T-helper 1 cell treated with Interleukin-12 subunit alpha and Interleukin-12 subunit beta and Interleukin-4 antibody, amounts not matched to agents 30 μg/mL and 1 μg/mL, for 36 hours (primary cell): ENCODE results near the gene GPX3.

Experiments used
- H3K27ac Mint-ChIP-seq: one replicate; pipeline ENCODE4 v1.8.0; 2021; ENCODE audit warnings: mild to moderate bottlenecking, mixed read lengths
- H3K27me3 Mint-ChIP-seq: one replicate; pipeline ENCODE4 v1.8.0; 2021; ENCODE audit warnings: low read depth, mixed read lengths
- H3K36me3 Mint-ChIP-seq: one replicate; pipeline ENCODE4 v1.8.0; 2021; ENCODE audit warnings: low read depth, mixed read lengths
- H3K4me1 Mint-ChIP-seq: one replicate; pipeline ENCODE4 v1.8.0; 2021; ENCODE audit warnings: low read depth, mixed read lengths
- H3K4me3 Mint-ChIP-seq: one replicate; pipeline ENCODE4 v1.8.0; 2021; ENCODE audit warnings: mild to moderate bottlenecking, moderate library complexity, mixed read lengths
- H3K9me3 Mint-ChIP-seq: one replicate; pipeline ENCODE4 v1.8.0; 2021; ENCODE audit warnings: mixed read lengths

Gene GPX3

GRCh38 chr5:151051931-151052608 is 31.7 kb downstream of the GPX3 start:
- Mint-ChIP-seq H3K27me3 (no peaks in the 10 kb centered on the region), H3K36me3 (peaks cover 53% of the 10 kb centered on the region), H3K27ac (peak overlapping the region; percentile 66)

GRCh38 chr5:151052836-151053235 is 32.4 kb downstream of the GPX3 start:
- Mint-ChIP-seq H3K9me3 (no peaks in the 10 kb centered on the region), H3K27me3 (no peaks in the 10 kb centered on the region), H3K27ac (peak overlapping the region; percentile 66), H3K4me1 (peaks cover 16% of the 10 kb centered on the region), H3K4me3 (no peak overlapping the region), H3K36me3 (peaks cover 51% of the 10 kb centered on the region)

More at GRCh38 chr5:151051931-151052608, 31.7 kb downstream of the GPX3 start:
- Mint-ChIP-seq H3K4me1 (peaks cover 20% of the 10 kb centered on the region), H3K9me3 (no peaks in the 10 kb centered on the region), H3K4me3 (no peak overlapping the region)

GRCh38 chr5:151053796-151054462 is 33.5 kb downstream of the GPX3 start:
- H3K27ac Mint-ChIP-seq = no peak overlapping the region
- no peaks in the 10 kb centered on the region for H3K9me3 Mint-ChIP-seq
- H3K27me3 Mint-ChIP-seq = no peaks in the 10 kb centered on the region
- H3K4me1 Mint-ChIP-seq = peaks cover 20% of the 10 kb centered on the region
- no peak overlapping the region for H3K4me3 Mint-ChIP-seq
- H3K36me3 Mint-ChIP-seq = peaks cover 45% of the 10 kb centered on the region

- H3K4me3 Mint-ChIP-seq = no peak overlapping the region
- H3K27me3 Mint-ChIP-seq = no peaks in the 10 kb centered on the region
- H3K4me1 Mint-ChIP-seq = peaks cover 25% of the 10 kb centered on the region
- peaks cover 48% of the 10 kb centered on the region for H3K36me3 Mint-ChIP-seq
- no peak overlapping the region for H3K27ac Mint-ChIP-seq
- no peaks in the 10 kb centered on the region for H3K9me3 Mint-ChIP-seq
These were observed 34.3 kb downstream of the GPX3 start for GRCh38 chr5:151054709-151055108.

GRCh38 chr5:151055336-151055735 is 34.9 kb downstream of the GPX3 start:
- H3K27me3 Mint-ChIP-seq = no peaks in the 10 kb centered on the region
- no peak overlapping the region for H3K4me3 Mint-ChIP-seq
- H3K36me3 Mint-ChIP-seq = peaks cover 50% of the 10 kb centered on the region
- H3K4me1 Mint-ChIP-seq = peaks cover 31% of the 10 kb centered on the region
- no peak overlapping the region for H3K27ac Mint-ChIP-seq
- H3K9me3 Mint-ChIP-seq = no peaks in the 10 kb centered on the region

GRCh38 chr5:151056379-151057325 is 36.3 kb downstream of the GPX3 start:
- H3K4me3 Mint-ChIP-seq = no peak overlapping the region
- peak overlapping the region; percentile 62 for H3K27ac Mint-ChIP-seq
- peaks cover 40% of the 10 kb centered on the region for H3K4me1 Mint-ChIP-seq
- peaks cover 47% of the 10 kb centered on the region for H3K36me3 Mint-ChIP-seq
- no peaks in the 10 kb centered on the region for H3K9me3 Mint-ChIP-seq
- no peaks in the 10 kb centered on the region for H3K27me3 Mint-ChIP-seq

- no peaks in the 10 kb centered on the region for H3K27me3 Mint-ChIP-seq
- H3K9me3 Mint-ChIP-seq = no peaks in the 10 kb centered on the region
- H3K4me1 Mint-ChIP-seq = peaks cover 30% of the 10 kb centered on the region
- no peak overlapping the region for H3K4me3 Mint-ChIP-seq
- peaks cover 50% of the 10 kb centered on the region for H3K36me3 Mint-ChIP-seq
- no peak overlapping the region for H3K27ac Mint-ChIP-seq
These were observed 37.9 kb downstream of the GPX3 start for GRCh38 chr5:151058301-151058700.

- Mint-ChIP-seq H3K4me1 (peaks cover 28% of the 10 kb centered on the region), H3K9me3 (no peaks in the 10 kb centered on the region), H3K36me3 (peaks cover 47% of the 10 kb centered on the region), H3K4me3 (no peak overlapping the region), H3K27me3 (no peaks in the 10 kb centered on the region), H3K27ac (peak overlapping the region; percentile 69)
These were observed 38.6 kb downstream of the GPX3 start for GRCh38 chr5:151058891-151059489.

GRCh38 chr5:151060742-151061141 is 40.4 kb downstream of the GPX3 start:
- Mint-ChIP-seq H3K27ac (peak overlapping the region; percentile 69), H3K36me3 (peaks cover 35% of the 10 kb centered on the region), H3K4me3 (no peak overlapping the region), H3K9me3 (no peaks in the 10 kb centered on the region), H3K27me3 (no peaks in the 10 kb centered on the region), H3K4me1 (peaks cover 31% of the 10 kb centered on the region)

- H3K36me3 Mint-ChIP-seq = peaks cover 34% of the 10 kb centered on the region
- H3K9me3 Mint-ChIP-seq = no peaks in the 10 kb centered on the region
- no peaks in the 10 kb centered on the region for H3K27me3 Mint-ChIP-seq
- no peak overlapping the region for H3K4me3 Mint-ChIP-seq
- H3K27ac Mint-ChIP-seq = no peak overlapping the region
- H3K4me1 Mint-ChIP-seq = peaks cover 44% of the 10 kb centered on the region
These were observed 42.2 kb downstream of the GPX3 start for GRCh38 chr5:151062405-151063141.

- Mint-ChIP-seq H3K27me3 (no peaks in the 10 kb centered on the region), H3K36me3 (peaks cover 40% of the 10 kb centered on the region)
These were observed 43.0 kb downstream of the GPX3 start for GRCh38 chr5:151063142-151063989.

GRCh38 chr5:151064916-151065499 is 44.6 kb downstream of the GPX3 start:
- Mint-ChIP-seq H3K27ac (no peak overlapping the region), H3K36me3 (peaks cover 35% of the 10 kb centered on the region)

More at GRCh38 chr5:151063142-151063989, 43.0 kb downstream of the GPX3 start:
- Mint-ChIP-seq H3K27ac (no peak overlapping the region), H3K4me3 (no peak overlapping the region), H3K4me1 (peaks cover 50% of the 10 kb centered on the region), H3K9me3 (no peaks in the 10 kb centered on the region)

GRCh38 chr5:151065609-151066008 is 45.2 kb downstream of the GPX3 start:
- Mint-ChIP-seq H3K9me3 (no peaks in the 10 kb centered on the region), H3K4me3 (no peak overlapping the region), H3K27ac (peak overlapping the region; percentile 46), H3K36me3 (peaks cover 37% of the 10 kb centered on the region), H3K27me3 (no peaks in the 10 kb centered on the region), H3K4me1 (peaks cover 53% of the 10 kb centered on the region)

More at GRCh38 chr5:151064916-151065499, 44.6 kb downstream of the GPX3 start:
- peaks cover 54% of the 10 kb centered on the region for H3K4me1 Mint-ChIP-seq
- H3K27me3 Mint-ChIP-seq = no peaks in the 10 kb centered on the region
- H3K4me3 Mint-ChIP-seq = no peak overlapping the region
- H3K9me3 Mint-ChIP-seq = no peaks in the 10 kb centered on the region
